Neural cell (in vitro differentiated cells): Measurements from ENCODE around the gene TBL1XR1. TPM values are rescaled to one million over a fixed set of nuclear protein-coding genes. Genes with fewer than 3 reads are reported as not detected.

Source experiments
- H2AFZ ChIP-seq: fragments of 200-600, 300-800 bp; sonication (generic), shearing (Covaris generic); 2 replicates; pipeline ENCODE4 v1.6.0; 2014; ENCODE audit warnings: low read depth, mild to moderate bottlenecking, antibody characterized with exemption, low read length, moderate library complexity
- H3F3A ChIP-seq: fragments of 200-600 bp; shearing (Covaris generic); 2 replicates; pipeline ENCODE4 v1.6.1; 2016; ENCODE audit warnings: mild to moderate bottlenecking, moderate library complexity, mixed read lengths, antibody characterized with exemption, low read length; ENCODE audit not compliant: insufficient read depth, poor library complexity, severe bottlenecking
- H3K27ac ChIP-seq: fragments of 200-600, 300-800 bp; sonication (generic), shearing (Covaris generic); 2 replicates; pipeline ENCODE4 v1.5.1; 2014; ENCODE audit warnings: mild to moderate bottlenecking, low read length, moderate library complexity
- H3K27me3 ChIP-seq: fragments of 300-800, 200-600 bp; sonication (generic), shearing (Covaris generic); 2 replicates; pipeline ENCODE4 v1.6.0; 2014; ENCODE audit warnings: mild to moderate bottlenecking, low read depth, low read length, moderate library complexity; ENCODE audit not compliant: insufficient read depth
- H3K36me3 ChIP-seq: fragments of 300-800, 200-600 bp; sonication (generic), shearing (Covaris generic); 2 replicates; pipeline ENCODE4 v1.5.1; 2014; ENCODE audit warnings: mild to moderate bottlenecking, antibody characterized with exemption, low read length, moderate library complexity; ENCODE audit not compliant: insufficient read depth
- H3K4me2 ChIP-seq: fragments of 300-800, 200-600 bp; sonication (generic), shearing (Covaris generic); 2 replicates; pipeline ENCODE4 v1.6.0; 2014; ENCODE audit warnings: mild to moderate bottlenecking, low read length
- H3K4me3 ChIP-seq: fragments of 300-800, 200-600 bp; sonication (generic), shearing (Covaris generic); 2 replicates; pipeline ENCODE4 v1.5.1; 2014; ENCODE audit warnings: mild to moderate bottlenecking, low read length, moderate library complexity
- H3K79me2 ChIP-seq: fragments of 200-600 bp; shearing (Covaris generic); replicated peaks from 2 replicates; pipeline ENCODE4 v1.6.0; 2014; ENCODE audit warnings: mild to moderate bottlenecking, low read length, moderate library complexity; ENCODE audit not compliant: insufficient read depth
- H3K9ac ChIP-seq: fragments of 300-800, 200-600 bp; sonication (generic), shearing (Covaris generic); 2 replicates; pipeline ENCODE4 v1.6.1; 2016; ENCODE audit warnings: mild to moderate bottlenecking, low read length, mixed read lengths
- H3K9me2 ChIP-seq: fragments of 200-600 bp; shearing (Covaris generic); 2 replicates; pipeline ENCODE4 v1.6.1; 2016; ENCODE audit warnings: mild to moderate bottlenecking, low read length, mixed read lengths; ENCODE audit not compliant: insufficient read depth
- H3K9me3 ChIP-seq: fragments of 200-600, 300-800 bp; sonication (generic), shearing (Covaris generic); 2 replicates; pipeline ENCODE4 v1.6.1; 2016; ENCODE audit warnings: mild to moderate bottlenecking, mixed run types, low read length, moderate library complexity, mixed read lengths
- H4K20me1 ChIP-seq: fragments of 200-600 bp; shearing (Covaris generic); 2 replicates; pipeline ENCODE4 v1.6.1; 2016; ENCODE audit warnings: mild to moderate bottlenecking, mixed run types; ENCODE audit not compliant: insufficient read depth
- EP300 ChIP-seq: fragments of 450-650 bp; conservative IDR thresholded peaks from 2 replicates; pipeline ENCODE4 v1.6.1; 2014; ENCODE audit warnings: antibody characterized with exemption, mild to moderate bottlenecking, moderate library complexity; ENCODE audit not compliant: poor library complexity, severe bottlenecking
- EZH2 ChIP-seq: fragments of 200-600, 300-800 bp; shearing (Covaris generic), sonication (generic); IDR thresholded peaks from 2 replicates; pipeline ENCODE4 v1.6.1; 2014; ENCODE audit warnings: antibody characterized with exemption, low read length, borderline replicate concordance, mild to moderate bottlenecking; ENCODE audit not compliant: insufficient read depth, poor library complexity, severe bottlenecking
- MXI1 ChIP-seq: fragments of 450-650 bp; conservative IDR thresholded peaks from 2 replicates; pipeline ENCODE4 v1.6.1; 2014; ENCODE audit warnings: antibody characterized with exemption, mild to moderate bottlenecking; ENCODE audit not compliant: poor library complexity, severe bottlenecking
- POLR2AphosphoS5 ChIP-seq: IDR thresholded peaks from 2 replicates; pipeline ENCODE4 v1.6.1; 2012
- RAD21 ChIP-seq: fragments of 450-650 bp; conservative IDR thresholded peaks from 2 replicates; pipeline ENCODE4 v1.6.1; 2014; ENCODE audit warnings: antibody characterized with exemption, mild to moderate bottlenecking, moderate library complexity
- SMC3 ChIP-seq: fragments of 450-650 bp; conservative IDR thresholded peaks from 2 replicates; pipeline ENCODE4 v1.6.1; 2014; ENCODE audit warnings: antibody characterized with exemption, mild to moderate bottlenecking, moderate library complexity; ENCODE audit not compliant: poor library complexity
- TAF1 ChIP-seq: IDR thresholded peaks from 2 replicates; pipeline ENCODE4 v1.6.1; 2012; ENCODE audit warnings: low read depth
- polyA plus RNA-seq: library from polyadenylated mRNA; depleted of rRNA; stranded (reverse); fragments of >200 nt; gene quantifications from 2 replicates; pipeline ENCODE4 v1.2.3, GENCODE V29; 2014
- TF ChIP-seq, protein P1 (sequence below): IDR thresholded peaks from 2 replicates; pipeline ENCODE4 v1.6.1; 2012; ENCODE audit warnings: borderline replicate concordance
- TF ChIP-seq, protein P2 (sequence below): fragments of 450-650 bp; IDR thresholded peaks from 2 replicates; pipeline ENCODE4 v1.5.1; 2014; ENCODE audit warnings: antibody characterized with exemption, mild to moderate bottlenecking, moderate library complexity; ENCODE audit not compliant: poor library complexity, severe bottlenecking

The TBL1XR1 gene
- polyA plus RNA-seq, 1 donor from 2014 or later = 96.3 TPM

- peaks cover 5% of the 10 kb centered on the region for H3F3A ChIP-seq
- no peak overlapping the region for H3K27ac ChIP-seq
- H2AFZ ChIP-seq = no peak overlapping the region
- no peaks in the 10 kb centered on the region for H3K9me2 ChIP-seq
- H3K79me2 ChIP-seq = peaks cover 82% of the 10 kb centered on the region
- H3K9me3 ChIP-seq = no peaks in the 10 kb centered on the region
- no peak for TF ChIP-seq EZH2
- TF ChIP-seq EP300 = no peak
- TF ChIP-seq, protein P1, sequence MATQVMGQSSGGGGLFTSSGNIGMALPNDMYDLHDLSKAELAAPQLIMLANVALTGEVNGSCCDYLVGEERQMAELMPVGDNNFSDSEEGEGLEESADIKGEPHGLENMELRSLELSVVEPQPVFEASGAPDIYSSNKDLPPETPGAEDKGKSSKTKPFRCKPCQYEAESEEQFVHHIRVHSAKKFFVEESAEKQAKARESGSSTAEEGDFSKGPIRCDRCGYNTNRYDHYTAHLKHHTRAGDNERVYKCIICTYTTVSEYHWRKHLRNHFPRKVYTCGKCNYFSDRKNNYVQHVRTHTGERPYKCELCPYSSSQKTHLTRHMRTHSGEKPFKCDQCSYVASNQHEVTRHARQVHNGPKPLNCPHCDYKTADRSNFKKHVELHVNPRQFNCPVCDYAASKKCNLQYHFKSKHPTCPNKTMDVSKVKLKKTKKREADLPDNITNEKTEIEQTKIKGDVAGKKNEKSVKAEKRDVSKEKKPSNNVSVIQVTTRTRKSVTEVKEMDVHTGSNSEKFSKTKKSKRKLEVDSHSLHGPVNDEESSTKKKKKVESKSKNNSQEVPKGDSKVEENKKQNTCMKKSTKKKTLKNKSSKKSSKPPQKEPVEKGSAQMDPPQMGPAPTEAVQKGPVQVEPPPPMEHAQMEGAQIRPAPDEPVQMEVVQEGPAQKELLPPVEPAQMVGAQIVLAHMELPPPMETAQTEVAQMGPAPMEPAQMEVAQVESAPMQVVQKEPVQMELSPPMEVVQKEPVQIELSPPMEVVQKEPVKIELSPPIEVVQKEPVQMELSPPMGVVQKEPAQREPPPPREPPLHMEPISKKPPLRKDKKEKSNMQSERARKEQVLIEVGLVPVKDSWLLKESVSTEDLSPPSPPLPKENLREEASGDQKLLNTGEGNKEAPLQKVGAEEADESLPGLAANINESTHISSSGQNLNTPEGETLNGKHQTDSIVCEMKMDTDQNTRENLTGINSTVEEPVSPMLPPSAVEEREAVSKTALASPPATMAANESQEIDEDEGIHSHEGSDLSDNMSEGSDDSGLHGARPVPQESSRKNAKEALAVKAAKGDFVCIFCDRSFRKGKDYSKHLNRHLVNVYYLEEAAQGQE = no peak
- no peak for TF ChIP-seq MXI1
- TF ChIP-seq RAD21 = no peak
- no peak for TF ChIP-seq POLR2AphosphoS5
- TF ChIP-seq, protein P2, sequence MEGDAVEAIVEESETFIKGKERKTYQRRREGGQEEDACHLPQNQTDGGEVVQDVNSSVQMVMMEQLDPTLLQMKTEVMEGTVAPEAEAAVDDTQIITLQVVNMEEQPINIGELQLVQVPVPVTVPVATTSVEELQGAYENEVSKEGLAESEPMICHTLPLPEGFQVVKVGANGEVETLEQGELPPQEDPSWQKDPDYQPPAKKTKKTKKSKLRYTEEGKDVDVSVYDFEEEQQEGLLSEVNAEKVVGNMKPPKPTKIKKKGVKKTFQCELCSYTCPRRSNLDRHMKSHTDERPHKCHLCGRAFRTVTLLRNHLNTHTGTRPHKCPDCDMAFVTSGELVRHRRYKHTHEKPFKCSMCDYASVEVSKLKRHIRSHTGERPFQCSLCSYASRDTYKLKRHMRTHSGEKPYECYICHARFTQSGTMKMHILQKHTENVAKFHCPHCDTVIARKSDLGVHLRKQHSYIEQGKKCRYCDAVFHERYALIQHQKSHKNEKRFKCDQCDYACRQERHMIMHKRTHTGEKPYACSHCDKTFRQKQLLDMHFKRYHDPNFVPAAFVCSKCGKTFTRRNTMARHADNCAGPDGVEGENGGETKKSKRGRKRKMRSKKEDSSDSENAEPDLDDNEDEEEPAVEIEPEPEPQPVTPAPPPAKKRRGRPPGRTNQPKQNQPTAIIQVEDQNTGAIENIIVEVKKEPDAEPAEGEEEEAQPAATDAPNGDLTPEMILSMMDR = no peak
- no peak for TF ChIP-seq TAF1
- TF ChIP-seq SMC3 = no peak
- no peak overlapping the region for H3K4me2 ChIP-seq
- no peaks in the 10 kb centered on the region for H4K20me1 ChIP-seq
- no peak overlapping the region for H3K4me3 ChIP-seq
- H3K9ac ChIP-seq = no peak overlapping the region
- H3K36me3 ChIP-seq = no peaks in the 10 kb centered on the region
- H3K27me3 ChIP-seq = no peaks in the 10 kb centered on the region
These were observed 83.0 kb downstream of the TBL1XR1 start for GRCh38 chr3:177114253-177114652.

- Histone ChIP-seq H2AFZ (no peak overlapping the region), H3F3A (no peaks in the 10 kb centered on the region), H3K4me3 (no peak overlapping the region), H3K36me3 (no peaks in the 10 kb centered on the region), H3K9me3 (no peaks in the 10 kb centered on the region), H3K79me2 (peaks cover 86% of the 10 kb centered on the region), H4K20me1 (no peaks in the 10 kb centered on the region), H3K9me2 (no peaks in the 10 kb centered on the region), H3K27ac (no peak overlapping the region), H3K9ac (no peak overlapping the region), H3K27me3 (no peaks in the 10 kb centered on the region), H3K4me2 (no peak overlapping the region)
- TF ChIP-seq POLR2AphosphoS5 = no peak
- TF ChIP-seq EZH2 = no peak
- no peak for TF ChIP-seq EP300
- no peak for TF ChIP-seq SMC3
- TF ChIP-seq, protein P1 = no peak
- TF ChIP-seq, protein P2 = no peak
- no peak for TF ChIP-seq TAF1
- TF ChIP-seq MXI1 = no peak
- no peak for TF ChIP-seq RAD21
These were observed 85.7 kb downstream of the TBL1XR1 start for GRCh38 chr3:177111541-177111949.
